DND-41 (cell line): ENCODE results near the gene RALGPS1.
A peak's percentile ranks its signal among the peaks of the same experiment; 100 is the strongest.

Source experiments
- ATAC-seq: fragments of 200-7000 bp; cut with Tn5 transposase; 3 replicates; pipeline ENCODE4 v1.9.1; 2021; ENCODE audit warnings: low read depth; ENCODE audit not compliant: insufficient read depth
- DNase-seq: peaks from one replicate; pipeline ENCODE4 v3.0.0-alpha.2; 2020
- H2AFZ ChIP-seq: 2 replicates; pipeline ENCODE4 v1.6.0; 2012; ENCODE audit warnings: low read depth, low read length
- H3K27ac ChIP-seq: 2 replicates; pipeline ENCODE4 v1.5.1; 2012; ENCODE audit warnings: low read length, inconsistent platforms
- H3K27me3 ChIP-seq: fragments of 200-600 bp; sonication (generic); 2 replicates; pipeline ENCODE4 v1.6.0; 2012; ENCODE audit warnings: low read length, mild to moderate bottlenecking, inconsistent platforms; ENCODE audit not compliant: insufficient read depth, poor library complexity
- H3K36me3 ChIP-seq: 2 replicates; pipeline ENCODE4 v1.5.1; 2012; ENCODE audit warnings: low read length, inconsistent platforms; ENCODE audit not compliant: insufficient read depth
- H3K4me1 ChIP-seq: 2 replicates; pipeline ENCODE4 v1.5.1; 2012; ENCODE audit warnings: mild to moderate bottlenecking, low read length; ENCODE audit not compliant: insufficient read depth
- H3K4me2 ChIP-seq: 2 replicates; pipeline ENCODE4 v1.6.0; 2012; ENCODE audit warnings: mild to moderate bottlenecking, moderate library complexity, low read length, inconsistent platforms; ENCODE audit not compliant: insufficient read depth
- H3K4me3 ChIP-seq, 2 experiments: fragments of 200-600 bp in 1 of 2; shearing (Covaris generic) in 1 of 2; 2 replicates each; pipeline ENCODE4 v1.5.1; 2012 to 2016; ENCODE audit warnings: inconsistent platforms in 2 of 2, low read length in 2 of 2, mild to moderate bottlenecking in 2 of 2, low read depth in 1 of 2, moderate library complexity in 1 of 2
- H3K79me2 ChIP-seq: 2 replicates; pipeline ENCODE4 v1.6.0; 2012; ENCODE audit warnings: low read length, inconsistent platforms; ENCODE audit not compliant: insufficient read depth
- H3K9ac ChIP-seq: 2 replicates; pipeline ENCODE4 v1.6.0; 2012; ENCODE audit warnings: low read depth, mild to moderate bottlenecking, inconsistent platforms, low read length, moderate library complexity
- H3K9me3 ChIP-seq: 2 replicates; pipeline ENCODE4 v1.5.1; 2012; ENCODE audit warnings: low read length, moderate library complexity, mild to moderate bottlenecking, inconsistent platforms; ENCODE audit not compliant: insufficient read depth, severe bottlenecking
- H4K20me1 ChIP-seq: 2 replicates; pipeline ENCODE4 v1.6.0; 2012; ENCODE audit warnings: low read length; ENCODE audit not compliant: insufficient read depth
- EZH2 ChIP-seq: IDR thresholded peaks from 3 replicates; pipeline ENCODE4 v1.6.1; 2012; ENCODE audit warnings: borderline replicate concordance, low read depth, mild to moderate bottlenecking, moderate library complexity, low read length, inconsistent platforms; ENCODE audit not compliant: severe bottlenecking
- TF ChIP-seq, protein P1 (sequence below): IDR thresholded peaks from 2 replicates; pipeline ENCODE4 v1.5.1; 2012; ENCODE audit warnings: borderline replicate concordance, low read length, moderate library complexity, mild to moderate bottlenecking; ENCODE audit not compliant: poor library complexity, severe bottlenecking; ENCODE audit errors: extremely low read depth

The RALGPS1 gene

GRCh38 chr9:126906091-126906490, 8.5 kb upstream of the RALGPS1 start:
- Histone ChIP-seq H3K4me1 (no peaks in the 10 kb centered on the region), H3K4me3 (no peak overlapping the region), H2AFZ (no peak overlapping the region), H3K9me3 (peaks cover 6% of the 10 kb centered on the region), H3K27me3 (no peaks in the 10 kb centered on the region), H4K20me1 (no peaks in the 10 kb centered on the region), H3K4me2 (no peak overlapping the region), H3K79me2 (no peaks in the 10 kb centered on the region), H3K36me3 (no peaks in the 10 kb centered on the region), H3K27ac (no peak overlapping the region), H3K9ac (no peak overlapping the region)
- no peak for DNase-seq
- no peak for ATAC-seq
- TF ChIP-seq, protein P1, sequence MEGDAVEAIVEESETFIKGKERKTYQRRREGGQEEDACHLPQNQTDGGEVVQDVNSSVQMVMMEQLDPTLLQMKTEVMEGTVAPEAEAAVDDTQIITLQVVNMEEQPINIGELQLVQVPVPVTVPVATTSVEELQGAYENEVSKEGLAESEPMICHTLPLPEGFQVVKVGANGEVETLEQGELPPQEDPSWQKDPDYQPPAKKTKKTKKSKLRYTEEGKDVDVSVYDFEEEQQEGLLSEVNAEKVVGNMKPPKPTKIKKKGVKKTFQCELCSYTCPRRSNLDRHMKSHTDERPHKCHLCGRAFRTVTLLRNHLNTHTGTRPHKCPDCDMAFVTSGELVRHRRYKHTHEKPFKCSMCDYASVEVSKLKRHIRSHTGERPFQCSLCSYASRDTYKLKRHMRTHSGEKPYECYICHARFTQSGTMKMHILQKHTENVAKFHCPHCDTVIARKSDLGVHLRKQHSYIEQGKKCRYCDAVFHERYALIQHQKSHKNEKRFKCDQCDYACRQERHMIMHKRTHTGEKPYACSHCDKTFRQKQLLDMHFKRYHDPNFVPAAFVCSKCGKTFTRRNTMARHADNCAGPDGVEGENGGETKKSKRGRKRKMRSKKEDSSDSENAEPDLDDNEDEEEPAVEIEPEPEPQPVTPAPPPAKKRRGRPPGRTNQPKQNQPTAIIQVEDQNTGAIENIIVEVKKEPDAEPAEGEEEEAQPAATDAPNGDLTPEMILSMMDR: no peak
- no peak for TF ChIP-seq EZH2

DNA sequence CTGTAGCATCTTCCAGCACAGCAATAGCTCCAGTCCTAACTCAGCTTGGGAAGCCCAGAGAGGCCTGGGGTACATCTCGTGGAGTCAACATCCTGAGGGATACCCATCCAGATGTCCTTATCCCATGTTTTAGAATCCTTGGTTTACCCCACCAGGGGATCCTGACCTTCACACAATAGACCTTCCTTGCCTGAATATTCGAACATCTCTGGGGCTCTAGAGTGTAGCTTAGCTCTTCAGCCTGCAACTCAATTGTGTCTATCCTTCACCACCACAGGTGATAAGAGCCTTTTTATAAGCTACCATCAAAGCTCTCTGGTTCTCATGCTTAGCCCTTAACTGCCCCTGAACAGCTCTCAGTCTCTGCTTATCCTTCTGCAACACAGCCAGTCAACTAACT, 7.5 kb upstream of the RALGPS1 start:
- Histone ChIP-seq H3K36me3 (no peaks in the 10 kb centered on the region), H3K9ac (no peak overlapping the region), H3K4me2 (no peak overlapping the region), H2AFZ (no peak overlapping the region), H4K20me1 (no peaks in the 10 kb centered on the region), H3K9me3 (no peaks in the 10 kb centered on the region), H3K27me3 (no peaks in the 10 kb centered on the region), H3K4me1 (no peaks in the 10 kb centered on the region), H3K4me3 (no peak overlapping the region), H3K79me2 (no peaks in the 10 kb centered on the region), H3K27ac (no peak overlapping the region)
- no peak for DNase-seq
- no peak for ATAC-seq
- TF ChIP-seq EZH2: no peak

DNA sequence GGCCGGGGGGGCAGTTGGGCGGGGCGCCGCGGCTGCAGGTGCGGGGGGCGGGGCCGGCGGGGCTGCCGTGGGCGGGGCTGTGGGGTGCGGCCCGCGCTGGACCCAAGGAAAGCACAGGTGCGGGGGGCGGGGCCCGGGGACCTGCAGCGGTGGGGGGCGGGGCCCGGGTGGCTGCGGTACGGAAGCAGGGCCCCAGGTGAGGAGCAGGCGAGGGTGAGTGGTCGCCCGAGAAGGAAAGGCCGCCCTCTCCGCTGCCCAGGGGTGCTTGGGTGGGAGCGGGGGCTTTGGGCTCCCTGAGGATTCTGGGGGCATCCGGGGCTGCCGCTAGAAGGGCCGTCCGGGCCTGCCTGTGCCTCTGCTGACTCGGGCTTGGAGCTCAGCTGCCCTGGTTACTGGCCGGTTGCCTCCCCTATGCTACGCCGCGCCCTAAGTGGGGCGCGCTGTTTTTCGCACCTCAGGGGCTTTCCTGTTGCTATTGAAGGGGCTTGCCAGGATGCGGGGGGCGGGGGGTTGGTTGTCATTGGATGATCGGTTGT, 767 bp downstream of the RALGPS1 start:
- Histone ChIP-seq H3K27me3 (peaks cover 16% of the 10 kb centered on the region), H3K9me3 (no peaks in the 10 kb centered on the region), H3K4me3 (no peak overlapping the region), H3K36me3 (no peaks in the 10 kb centered on the region), H2AFZ (no peak overlapping the region), H3K4me1 (no peaks in the 10 kb centered on the region), H3K4me2 (0 out of 2 replicates have a peak overlapping the region, but pooled peaks have one; percentile 33), H3K9ac (no peak overlapping the region), H4K20me1 (no peaks in the 10 kb centered on the region), H3K27ac (no peak overlapping the region), H3K79me2 (no peaks in the 10 kb centered on the region)
- DNase-seq (no peak), ATAC-seq (no peak)
- no peak for TF ChIP-seq EZH2
- TF ChIP-seq, protein P1: no peak

DNA sequence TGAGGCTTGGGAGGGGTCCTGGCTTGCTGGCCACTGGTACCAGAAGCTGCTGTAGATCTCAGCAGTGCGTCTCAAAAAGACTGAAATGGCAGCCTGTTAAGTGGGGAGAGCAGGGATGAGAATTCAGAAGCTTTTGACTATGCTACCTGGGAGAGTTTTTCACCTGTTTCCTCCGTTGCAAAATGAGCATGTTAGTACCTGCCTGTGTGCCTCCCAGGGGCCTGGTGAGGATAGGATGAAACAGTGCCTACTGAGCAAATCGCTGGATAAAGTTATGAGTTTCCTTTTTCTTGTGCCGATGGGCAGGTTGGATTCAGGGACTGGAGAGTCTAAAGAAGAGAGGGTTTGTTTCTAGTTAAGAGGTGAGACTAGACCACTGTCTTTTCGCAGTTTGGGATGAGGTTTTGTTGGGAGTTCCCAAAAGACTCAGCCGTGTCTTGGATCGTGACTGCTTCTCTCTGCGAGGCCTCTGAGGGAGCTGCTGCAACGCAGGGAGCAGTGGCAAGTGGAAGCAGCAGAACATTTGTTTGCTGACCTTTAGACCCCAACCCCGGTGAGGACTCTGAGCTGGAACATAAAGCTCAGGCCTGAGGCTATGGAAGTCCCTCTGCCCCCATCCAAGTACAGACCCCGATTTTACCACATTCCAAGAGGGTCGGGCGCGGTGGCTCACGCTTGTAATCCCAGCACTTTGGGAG, 1.4 kb downstream of the RALGPS1 start:
- no peak overlapping the region for H3K9ac ChIP-seq
- H3K4me1 ChIP-seq: no peaks in the 10 kb centered on the region
- TF ChIP-seq EZH2: no peak
- TF ChIP-seq, protein P1: no peak
- no peak overlapping the region for H3K4me2 ChIP-seq
- no peaks in the 10 kb centered on the region for H4K20me1 ChIP-seq
- no peaks in the 10 kb centered on the region for H3K9me3 ChIP-seq
- H3K27ac ChIP-seq: no peak overlapping the region
- peaks cover 21% of the 10 kb centered on the region for H3K27me3 ChIP-seq
- no peak overlapping the region for H2AFZ ChIP-seq
- H3K79me2 ChIP-seq: no peaks in the 10 kb centered on the region
- DNase-seq (no peak), ATAC-seq (no peak)
- H3K4me3 ChIP-seq: no peak overlapping the region
- H3K36me3 ChIP-seq: no peaks in the 10 kb centered on the region
